ENCODE measurements around the gene CLK3.

DNA sequence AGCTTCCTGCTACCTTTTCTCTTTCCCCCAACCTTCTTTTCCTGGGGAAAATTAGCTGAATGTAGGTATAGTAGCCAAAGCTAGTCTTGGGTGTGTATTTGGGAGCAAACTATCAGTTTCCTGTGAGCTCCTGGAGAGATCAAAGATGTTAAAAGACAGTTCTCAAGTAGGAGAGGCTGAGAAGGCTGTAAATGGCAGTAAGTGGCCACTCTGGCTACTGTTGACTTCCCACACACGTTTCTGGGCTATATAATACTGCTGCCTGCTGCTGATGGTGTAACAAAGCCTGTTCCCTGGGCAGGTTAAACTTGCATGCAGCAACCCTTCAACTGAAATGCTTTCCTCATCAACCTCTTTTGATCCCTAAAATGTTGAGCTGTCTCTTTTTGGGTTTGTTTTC is 47.0 kb upstream of the CLK3 start:
- TF ChIP-seq, protein P1, sequence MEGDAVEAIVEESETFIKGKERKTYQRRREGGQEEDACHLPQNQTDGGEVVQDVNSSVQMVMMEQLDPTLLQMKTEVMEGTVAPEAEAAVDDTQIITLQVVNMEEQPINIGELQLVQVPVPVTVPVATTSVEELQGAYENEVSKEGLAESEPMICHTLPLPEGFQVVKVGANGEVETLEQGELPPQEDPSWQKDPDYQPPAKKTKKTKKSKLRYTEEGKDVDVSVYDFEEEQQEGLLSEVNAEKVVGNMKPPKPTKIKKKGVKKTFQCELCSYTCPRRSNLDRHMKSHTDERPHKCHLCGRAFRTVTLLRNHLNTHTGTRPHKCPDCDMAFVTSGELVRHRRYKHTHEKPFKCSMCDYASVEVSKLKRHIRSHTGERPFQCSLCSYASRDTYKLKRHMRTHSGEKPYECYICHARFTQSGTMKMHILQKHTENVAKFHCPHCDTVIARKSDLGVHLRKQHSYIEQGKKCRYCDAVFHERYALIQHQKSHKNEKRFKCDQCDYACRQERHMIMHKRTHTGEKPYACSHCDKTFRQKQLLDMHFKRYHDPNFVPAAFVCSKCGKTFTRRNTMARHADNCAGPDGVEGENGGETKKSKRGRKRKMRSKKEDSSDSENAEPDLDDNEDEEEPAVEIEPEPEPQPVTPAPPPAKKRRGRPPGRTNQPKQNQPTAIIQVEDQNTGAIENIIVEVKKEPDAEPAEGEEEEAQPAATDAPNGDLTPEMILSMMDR (IDR thresholded peaks at IDR 0.05) = no peak
- TF ChIP-seq EZH2 (IDR thresholded peaks at IDR 0.05; ENCODE audit: borderline replicate concordance, insufficient read depth, low read depth, low read length, poor library complexity, severe bottlenecking) = no peak
